D341Med (cell line): ENCODE results near the gene HOXA4.

Source experiments
- DNase-seq: peaks from one replicate; pipeline ENCODE4 v3.0.0; 2012; ENCODE audit warnings: low spot score

Gene HOXA4

DNA sequence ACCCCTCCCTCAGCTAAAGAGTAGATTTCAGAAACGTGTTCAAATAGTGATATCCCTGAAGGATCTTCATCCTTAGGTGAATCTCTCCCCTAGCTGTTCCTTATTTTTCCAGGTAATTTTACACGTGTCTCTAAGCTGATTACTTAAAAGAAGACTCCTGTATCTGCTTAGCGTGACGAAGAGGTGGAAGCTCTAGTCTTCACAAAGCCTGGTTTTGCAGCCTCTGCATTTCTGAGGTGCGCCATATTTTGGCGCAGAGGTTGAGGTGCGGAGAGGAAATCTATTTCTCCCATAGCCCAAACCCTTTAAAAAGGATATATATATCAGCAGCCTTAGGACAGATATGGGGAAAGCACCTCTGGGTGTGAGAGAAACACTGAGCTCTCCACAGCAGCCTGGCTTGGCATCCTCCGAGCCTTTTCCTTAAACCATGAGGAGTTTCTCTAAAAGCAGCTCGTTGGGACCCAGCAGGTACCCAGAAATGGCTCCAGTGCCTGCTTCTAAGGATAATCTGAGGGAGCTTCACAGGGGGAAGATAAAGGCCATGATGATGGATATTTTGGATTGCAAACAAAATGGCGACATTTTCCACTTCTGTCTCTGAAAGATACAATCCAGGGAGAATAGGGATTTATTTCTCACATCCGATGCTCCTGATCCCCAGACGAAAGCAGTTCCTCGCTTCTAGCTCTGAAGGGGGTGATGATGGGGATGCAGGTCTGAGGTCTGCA is 25.1 kb downstream of the HOXA4 start:
- no peak for DNase-seq

DNA sequence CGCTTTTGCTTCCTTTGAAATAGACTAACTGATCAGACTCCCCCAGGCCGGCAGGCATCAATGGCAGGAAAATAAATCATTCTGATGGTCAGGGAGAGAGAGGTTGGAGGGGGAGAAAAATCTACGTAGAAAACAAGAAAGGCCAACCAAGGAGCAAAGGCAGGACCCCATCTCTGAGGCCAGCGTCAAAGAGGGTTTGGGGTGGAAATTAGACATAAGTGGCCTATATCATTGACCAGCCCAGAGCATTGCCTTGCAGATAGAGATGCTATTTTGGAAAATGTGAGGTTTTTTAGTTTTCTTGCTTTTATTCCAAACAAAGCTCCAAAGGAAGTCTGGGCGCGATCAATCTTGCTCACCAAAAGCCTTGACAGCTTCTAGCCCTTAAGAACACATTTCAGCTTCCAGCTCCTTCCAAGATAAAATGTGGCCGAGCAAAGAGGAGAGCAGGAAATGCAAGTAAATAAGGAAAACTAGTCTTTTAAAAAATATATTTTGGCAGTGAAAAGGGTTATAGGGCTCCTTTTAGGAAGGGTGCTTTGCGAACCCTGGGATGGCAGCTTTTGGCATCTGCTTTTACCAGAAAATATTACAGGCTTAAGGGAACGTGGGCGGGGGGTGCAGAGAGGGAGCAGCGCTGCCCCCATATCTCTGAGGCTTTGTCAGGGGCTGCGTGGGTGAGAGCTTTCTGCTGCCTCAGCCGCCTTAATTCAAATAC is 26.1 kb downstream of the HOXA4 start:
- DNase-seq = no peak

DNA sequence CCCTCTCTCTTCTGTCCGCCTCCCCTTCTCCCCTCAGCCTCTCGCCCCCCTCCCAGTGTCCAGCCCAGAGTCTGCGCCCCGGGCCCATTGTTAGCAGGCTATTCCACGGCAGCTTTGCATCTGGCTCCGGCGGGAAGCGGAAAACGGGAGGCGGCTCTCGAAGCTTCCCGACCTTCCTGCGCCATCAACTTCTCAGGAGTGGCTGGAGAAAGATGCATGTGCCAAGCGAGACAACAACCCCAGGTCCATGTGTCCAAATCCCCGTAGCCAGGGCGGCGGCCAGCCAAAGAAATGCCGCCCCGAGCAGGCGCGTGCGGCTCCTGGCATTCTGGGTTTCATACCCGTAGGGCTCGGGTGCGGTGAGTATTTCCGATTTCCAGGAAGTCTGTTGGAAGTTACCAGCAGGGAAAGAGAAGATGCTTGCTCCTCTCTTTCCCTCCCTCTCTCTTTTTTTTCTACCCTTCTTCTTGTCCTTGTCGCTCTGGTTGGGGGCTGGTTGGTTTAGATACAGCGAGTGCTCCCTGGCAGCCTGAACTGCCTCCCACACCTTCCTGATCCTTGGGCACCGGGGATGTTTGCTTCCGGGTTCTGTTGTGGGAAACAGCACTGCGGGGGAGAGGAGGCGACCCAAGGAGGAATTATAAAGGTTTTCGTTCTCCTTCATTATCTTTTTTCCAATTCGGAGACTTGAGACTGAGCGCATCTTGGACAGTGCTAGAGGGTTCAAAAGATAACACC is 26.9 kb downstream of the HOXA4 start:
- DNase-seq = no peak

DNA sequence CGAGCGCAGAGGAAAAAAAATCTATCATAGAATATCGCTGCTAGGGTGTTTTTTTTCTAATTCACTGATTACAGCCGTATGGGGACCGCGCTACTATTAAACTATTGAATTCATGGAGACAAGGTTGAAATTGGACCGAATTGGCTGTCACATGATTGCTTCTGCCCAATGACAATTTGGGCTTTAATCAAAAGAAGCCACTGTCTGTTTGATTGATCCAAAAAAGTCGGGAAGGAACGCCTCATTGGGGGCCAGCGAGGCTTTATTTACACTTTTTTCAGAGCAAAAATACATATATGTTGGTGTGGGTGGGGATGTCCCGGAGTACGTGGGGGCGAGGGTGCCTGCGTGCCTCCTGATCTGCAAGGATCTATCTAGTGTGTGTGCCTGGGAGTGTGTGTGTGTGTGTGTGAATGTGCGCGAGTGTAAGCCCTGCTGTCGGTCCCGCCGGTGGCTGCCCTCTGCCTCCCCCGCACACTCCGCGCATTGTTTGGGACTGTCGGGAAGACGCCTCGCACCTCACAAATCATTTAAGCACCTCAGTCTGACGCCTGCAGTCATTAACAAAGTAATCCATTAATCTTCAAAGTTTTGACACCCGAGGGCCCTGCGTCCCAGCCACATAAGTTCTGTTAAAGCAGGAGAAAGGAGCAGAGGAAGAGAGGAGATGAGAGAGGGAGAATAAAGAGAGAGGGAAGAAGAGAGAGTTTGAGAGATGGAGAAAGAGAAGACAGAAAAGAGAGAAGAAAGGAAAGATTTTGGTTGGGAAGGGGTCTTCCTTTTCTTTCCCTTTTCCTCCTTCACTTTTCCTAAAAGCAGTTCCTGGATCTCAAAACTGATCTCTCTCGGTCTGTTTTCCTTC is 27.7 kb downstream of the HOXA4 start, which contains the start of gene HOXA2:
Gene HOXA2 (minus strand): TSS at position 103 of the 862 bp plus-strand sequence. CDS start 183 bp downstream, outside the sequence.
- DNase-seq = no peak

DNA sequence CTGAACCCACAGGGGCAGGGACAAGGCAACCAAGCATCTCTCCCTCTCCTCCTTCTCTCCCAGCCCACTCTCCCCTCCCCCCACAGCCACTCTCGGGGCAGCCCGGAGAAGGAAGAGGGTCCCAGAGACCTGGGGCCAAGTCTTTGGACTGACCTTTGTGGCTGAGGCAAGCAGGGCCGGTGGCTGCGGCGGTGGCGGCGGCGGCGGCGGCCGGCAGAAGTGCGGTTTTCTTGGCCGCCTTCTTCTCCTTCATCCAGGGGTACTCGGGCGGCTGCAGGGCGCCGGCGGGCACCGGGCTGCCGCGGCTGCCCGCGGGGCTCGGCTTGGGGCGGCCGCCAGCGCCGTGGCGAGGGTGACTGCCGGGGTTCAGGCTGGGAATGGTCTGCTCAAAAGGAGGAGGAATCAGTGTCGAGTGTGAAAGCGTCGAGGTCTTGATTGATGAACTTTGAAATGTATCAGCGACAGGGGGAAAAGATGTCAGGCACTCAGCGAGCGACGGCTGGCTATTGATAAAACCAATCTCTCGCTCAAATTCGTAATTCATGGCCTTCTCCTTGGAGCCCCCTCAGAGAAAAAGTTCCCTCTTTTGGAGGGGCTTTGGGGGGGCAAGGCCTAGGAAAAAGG is 28.5 kb downstream of the HOXA4 start:
- no peak for DNase-seq

DNA sequence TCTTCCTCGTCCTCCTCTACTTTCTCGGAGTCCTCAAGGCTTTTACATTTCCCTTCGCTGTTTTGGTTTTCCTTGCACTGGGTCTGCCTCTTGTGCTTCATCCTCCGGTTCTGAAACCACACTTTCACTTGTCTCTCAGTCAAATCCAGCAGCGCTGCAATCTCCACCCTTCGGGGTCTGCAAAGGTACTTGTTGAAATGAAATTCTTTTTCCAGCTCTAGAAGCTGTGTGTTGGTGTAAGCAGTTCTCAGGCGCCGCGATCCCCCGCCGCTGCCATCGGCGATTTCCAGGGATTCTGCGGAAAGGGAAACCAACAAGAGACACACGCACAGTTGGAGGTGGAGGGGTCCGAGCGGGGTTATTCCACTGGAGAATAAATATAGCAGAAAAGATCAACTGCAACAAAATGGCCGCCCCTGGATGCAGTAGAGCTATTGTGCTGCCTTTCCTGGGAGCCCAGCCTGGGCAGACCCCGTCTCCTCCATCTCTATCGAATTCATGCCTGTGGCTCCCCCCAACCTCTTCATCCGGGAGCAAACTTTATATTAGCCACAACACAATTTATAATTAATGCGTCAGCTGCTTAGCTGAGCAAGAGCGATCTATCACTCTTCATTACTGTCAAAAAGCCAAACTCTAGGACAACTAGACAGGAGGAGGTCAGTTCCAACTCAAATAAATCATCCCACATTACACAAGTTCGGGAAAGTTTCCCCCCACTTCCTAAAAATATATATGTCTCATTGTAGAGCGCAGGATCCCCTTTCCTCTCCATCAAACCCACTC is 29.2 kb downstream of the HOXA4 start:
- DNase-seq = no peak

DNA sequence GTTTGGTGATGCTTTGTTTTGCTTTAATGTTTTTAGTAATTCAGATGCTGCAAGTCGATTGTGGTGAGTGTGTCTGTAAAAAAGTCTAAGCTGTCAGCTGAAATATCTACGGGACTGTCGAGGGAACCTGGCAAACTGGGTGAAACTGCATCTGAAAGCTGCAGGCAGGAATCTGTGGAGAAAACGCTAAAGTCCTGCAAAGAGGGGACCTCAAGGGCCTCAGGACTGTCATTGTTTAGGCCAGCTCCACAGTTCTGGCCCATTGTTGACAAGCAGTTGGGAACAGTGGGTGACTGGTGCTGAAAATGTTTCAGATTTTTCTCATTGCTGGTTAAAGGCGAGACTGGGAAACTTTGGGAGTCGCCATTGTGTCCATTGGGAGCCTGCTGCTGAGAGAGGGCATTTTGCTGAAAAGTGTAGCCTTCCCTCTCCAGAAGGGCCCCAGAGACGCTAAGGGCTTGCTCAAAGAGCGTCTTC is 29.8 kb downstream of the HOXA4 start:
- no peak for DNase-seq

DNA sequence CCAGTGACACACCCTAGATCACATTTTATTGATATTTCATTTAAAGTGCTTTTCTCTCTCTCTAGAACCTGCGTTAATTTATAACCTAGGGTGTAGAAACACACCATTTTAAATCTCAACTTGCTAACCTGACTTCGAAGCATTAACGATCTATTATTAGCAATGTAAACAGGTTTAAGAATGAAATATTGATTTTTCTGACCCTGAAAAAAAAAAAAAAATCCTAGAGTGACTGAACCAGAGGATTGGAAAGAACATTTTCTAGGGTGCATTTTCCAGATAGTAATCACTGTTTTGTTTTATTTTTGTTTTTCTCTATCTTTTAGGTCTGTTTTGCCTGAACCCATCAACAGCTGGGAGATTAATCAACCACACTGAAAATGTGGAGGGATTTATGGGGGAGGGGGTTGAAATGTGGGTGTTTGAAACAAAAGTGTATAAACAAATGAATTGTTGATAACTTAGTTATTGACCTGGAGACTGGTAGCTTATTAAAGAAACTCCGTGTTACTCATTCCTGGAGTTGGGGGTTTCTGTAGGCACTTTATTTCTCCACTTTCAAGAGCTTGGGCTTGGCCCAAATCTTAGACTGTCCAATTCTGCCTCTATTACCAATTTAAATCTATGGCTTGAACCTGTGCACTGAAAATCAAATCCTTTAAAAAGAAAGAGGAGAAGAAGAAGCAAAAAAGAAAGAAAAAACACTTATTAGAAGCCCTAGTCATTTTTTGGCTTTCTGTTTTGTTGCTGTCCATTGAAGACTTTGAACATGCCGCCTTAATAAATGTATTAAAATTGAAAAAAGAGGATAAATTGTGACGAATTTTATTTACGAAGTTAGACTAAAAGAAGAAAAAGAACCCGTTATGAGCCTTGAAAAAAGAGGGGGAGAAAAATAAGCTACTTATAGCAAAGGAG is 30.8 kb downstream of the HOXA4 start:
- no peak for DNase-seq

DNA sequence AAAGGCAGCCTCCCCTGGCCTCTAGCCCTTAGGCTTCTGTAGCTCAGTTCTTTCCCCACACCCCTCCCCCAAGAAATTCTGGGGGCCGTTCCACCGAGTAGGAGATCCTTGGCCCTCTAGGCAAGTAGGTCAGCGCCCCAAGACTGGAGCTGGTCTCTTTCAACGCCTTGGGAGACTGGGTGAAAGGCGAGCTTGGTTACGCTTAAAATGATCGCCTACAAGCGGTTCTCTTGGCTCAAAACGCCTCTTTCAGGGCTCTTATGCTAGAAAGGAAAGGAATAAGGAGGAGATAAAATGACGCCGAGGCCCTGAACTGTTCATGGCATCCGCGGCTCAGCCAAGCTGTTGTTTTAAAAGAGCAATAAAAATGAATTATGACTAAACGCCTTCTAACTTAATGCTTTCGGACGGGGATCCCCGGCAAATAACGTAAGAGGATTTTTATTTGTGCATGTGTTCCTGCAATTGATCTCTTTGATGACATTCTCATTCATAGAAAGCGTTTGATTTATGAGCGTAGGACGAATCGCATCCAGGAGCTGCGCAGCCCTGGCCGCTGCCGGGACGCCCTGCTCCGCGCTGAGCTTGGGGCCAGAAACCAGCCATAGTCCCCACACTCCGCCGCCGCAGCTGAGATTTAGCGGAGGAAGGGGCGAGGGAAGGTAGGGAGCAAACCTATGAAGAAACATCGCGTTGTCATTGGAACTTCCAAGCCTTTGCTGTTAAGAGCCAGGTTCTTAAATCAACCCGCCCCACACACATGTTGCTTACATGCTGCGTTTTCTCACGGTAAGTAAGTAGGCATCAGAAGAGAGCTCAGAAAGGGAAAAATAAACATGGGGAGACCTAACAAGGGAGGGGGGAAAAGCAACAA is 31.7 kb downstream of the HOXA4 start:
- DNase-seq = no peak

DNA sequence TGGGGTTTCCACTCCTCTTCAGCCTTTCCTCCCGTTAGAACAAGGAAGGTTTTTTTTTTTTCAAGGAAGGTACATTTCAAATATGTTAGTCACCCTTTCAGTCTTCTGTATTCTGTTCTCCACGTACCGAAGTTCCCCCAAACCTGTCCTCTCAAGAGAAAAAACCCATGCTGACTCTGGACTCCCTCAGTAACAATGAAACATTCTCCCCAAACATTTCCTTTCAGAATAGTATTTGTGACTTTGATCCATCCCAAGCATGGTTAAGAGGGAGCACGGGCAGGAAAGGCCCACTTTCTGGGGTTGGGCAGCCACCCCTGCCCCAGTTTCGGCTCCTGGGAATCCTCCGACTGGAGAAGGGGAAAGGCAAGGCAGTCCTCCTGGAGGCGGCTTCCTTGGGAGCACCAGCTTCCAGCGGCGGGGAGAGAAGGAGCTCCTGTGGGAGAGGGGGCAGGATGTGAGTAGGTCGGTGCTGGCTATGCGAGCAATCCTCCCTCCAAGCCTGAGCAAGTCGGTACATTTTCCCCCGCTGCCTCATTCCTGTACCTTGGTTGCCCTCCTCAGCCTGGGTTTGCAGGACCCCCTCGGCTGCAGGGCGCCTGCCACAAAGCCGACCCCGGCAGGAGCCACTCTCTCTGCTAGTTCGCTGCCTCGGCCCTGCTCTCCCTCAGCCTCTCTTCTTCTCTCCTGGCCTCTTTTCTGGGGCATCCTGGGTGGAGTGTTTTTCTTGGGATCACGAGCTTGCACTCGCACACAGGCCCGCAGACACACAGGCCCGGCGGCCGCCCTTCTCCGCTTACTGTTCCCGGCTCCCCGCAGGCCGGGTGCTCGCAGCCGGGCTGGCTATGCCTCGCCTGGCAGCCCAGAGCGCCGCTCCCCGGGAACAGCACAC is 32.6 kb downstream of the HOXA4 start:
- DNase-seq = no peak

DNA sequence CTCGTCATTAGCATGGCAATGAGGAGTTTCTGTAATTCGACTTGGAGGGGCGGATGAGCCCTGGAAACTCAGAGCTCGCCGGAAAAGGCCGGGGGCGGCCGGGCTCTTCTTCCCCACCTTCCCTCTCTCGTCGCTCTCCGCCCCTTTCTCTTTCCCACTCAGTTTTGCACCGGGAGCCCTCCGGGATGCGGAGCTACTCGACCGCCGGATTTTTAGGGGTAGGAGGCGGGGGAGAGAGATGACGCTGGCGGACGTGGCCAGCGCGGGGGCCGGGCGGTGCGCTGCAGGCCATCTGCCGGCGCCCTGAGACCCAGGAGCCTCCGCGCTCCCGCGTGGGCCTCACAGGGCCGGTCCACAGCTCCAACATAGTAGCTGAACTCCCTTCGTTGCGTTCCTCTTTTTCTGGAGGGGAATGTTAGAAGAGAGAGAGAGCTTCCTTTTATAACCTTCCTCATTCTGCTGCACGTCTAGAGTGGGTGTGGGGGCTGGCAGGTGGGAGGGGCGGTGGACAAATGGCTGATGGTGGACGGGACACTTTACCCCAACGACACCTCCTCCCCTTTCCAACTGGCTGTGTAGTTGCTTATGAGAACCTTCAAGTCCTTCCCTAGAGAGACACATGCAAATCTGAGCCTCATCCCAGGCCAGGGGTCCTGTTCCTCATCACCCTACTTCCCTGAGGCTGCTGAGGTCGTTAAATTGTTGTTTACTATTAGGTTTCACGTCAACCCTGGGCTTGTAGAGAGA is 33.6 kb downstream of the HOXA4 start:
- no peak for DNase-seq

DNA sequence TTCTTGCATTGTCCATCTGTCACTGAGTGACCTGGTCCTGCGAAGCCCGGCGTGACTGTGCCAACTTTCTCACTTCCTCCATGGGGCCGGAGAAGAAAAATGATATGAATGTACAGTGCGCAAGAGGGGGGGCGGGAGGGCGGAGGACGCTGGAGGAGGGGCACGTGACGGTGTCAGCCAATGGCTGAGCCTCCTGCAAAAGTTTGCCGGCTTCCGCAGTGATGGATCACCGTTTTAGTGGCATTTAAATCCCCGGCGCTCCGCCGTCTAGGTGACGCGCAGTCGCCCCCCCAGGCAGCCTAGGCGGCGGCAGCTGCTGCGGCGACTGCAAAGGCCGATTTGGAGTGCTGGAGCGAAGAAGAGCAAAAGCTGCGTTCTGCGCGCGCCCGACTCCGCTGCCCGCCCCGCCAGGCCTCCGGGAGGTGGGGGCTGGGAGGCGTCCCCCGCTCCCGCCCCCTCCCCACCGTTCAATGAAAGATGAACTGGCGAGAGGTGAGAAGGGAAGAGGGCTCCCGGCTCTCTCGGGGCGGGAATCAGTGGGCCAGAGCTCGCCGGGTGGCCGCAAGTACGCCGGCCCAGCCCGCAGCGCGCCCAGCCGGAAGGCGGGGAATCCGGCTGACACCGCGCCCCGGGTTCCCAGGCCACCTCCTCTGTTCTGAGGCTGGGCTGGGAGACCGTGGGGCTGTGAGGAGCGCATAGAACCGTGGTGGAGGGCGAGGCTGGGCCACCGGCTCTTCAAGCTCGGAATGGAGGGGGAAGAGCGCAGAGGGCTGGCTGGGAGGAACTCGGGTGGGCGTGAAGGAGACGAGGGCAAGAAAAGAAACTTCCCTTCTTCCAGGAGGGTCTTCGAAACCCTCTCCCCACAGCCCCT is 34.4 kb downstream of the HOXA4 start, which contains the start of gene HOXA1:
Gene HOXA1 (minus strand): TSS at position 104 of the 871 bp plus-strand sequence. CDS start 88 bp downstream, at position 16.
- DNase-seq = no peak

DNA sequence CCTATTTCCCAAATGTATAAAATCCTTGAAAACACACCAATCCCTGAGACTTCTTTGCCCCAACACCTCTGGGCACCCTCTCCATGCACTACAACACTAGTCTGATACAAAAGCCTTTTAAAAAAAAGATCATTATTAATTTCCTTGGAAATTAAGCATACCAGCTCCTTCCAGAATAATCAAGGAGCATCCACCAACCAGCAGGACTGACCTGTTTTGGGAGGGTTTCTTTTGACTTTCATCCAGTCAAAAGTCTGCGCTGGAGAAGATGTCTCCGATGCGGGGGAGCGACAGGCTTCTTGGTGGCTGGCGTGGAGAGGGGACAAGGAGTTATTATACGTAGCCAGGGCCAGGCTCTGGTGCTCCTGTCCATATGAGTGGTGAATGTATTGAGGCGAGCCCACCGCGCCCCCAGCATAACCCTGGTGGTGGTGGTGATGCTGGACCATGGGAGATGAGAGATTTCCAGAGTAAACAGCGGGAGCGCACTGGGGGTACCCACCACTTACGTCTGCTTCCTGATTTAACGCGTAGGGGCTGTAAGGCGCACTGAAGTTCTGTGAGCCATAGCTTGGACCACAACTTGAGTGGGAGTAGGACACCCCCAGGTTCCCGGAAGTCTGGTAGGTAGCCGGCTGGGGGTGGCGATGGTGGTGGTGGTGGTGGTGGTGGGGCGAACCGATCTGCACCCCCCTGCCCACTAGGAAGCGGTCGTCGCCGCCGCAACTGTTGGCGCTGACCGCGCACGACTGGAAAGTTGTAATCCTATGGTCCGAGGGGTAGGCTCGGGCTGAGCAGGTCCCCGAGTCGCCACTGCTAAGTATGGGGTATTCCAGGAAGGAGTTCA is 35.3 kb downstream of the HOXA4 start:
- DNase-seq = no peak

DNA sequence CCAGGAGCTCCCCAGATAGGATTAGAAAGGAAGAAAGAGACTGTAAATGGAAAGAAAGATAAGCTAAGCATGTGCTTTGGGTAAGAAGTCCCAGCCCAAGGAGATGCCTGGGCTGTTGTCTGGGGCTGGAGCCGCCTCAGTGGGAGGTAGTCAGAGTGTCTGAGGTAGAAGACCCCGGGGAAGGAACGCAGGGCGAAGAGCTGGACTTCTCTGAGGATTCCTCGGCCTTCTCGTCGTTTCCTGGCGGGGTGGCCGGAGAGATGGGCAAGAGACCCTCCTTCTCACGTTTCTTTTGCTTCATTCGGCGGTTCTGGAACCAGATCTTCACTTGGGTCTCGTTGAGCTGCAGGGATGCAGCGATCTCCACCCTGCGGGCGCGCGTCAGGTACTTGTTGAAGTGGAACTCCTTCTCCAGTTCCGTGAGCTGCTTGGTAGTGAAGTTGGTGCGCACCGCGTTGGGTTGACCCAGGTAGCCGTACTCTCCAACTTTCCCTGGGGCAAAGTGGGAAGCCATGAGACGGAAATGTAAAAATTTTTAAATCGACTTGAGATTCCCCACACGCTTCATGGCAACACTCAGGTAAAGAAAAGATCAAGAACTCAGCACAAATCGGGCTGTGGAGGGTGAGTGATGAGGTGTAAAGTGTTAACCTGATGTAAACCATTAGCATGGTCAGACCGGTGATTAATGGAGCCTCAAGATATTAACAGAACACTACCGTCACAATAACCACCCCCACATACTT is 36.1 kb downstream of the HOXA4 start:
- DNase-seq = no peak
